HEK293 (cell line): ENCODE measurements around the gene ABCB9.

Source experiments
- FEZF1 ChIP-seq: fragments of 450-650 bp; formaldehyde crosslinking; IDR thresholded peaks from 2 replicates; pipeline ENCODE4 v1.5.1; 2016; ENCODE audit warnings: missing biosample characterization, missing genetic modification characterization
- GLIS1 ChIP-seq: fragments of 450-650 bp; formaldehyde crosslinking; IDR thresholded peaks from 2 replicates; pipeline ENCODE4 v1.5.1; 2016; ENCODE audit warnings: missing biosample characterization, missing genetic modification characterization
- MYNN ChIP-seq: fragments of 450-650 bp; formaldehyde crosslinking; IDR thresholded peaks from 2 replicates; pipeline ENCODE4 v1.5.1; 2016; ENCODE audit warnings: missing biosample characterization, missing genetic modification characterization, borderline replicate concordance
- OSR2 ChIP-seq: fragments of 450-650 bp; formaldehyde crosslinking; IDR thresholded peaks from 2 replicates; pipeline ENCODE4 v1.5.1; 2016; ENCODE audit warnings: missing biosample characterization, missing genetic modification characterization
- PRDM10 ChIP-seq: fragments of 450-650 bp; formaldehyde crosslinking; IDR thresholded peaks from 2 replicates; pipeline ENCODE4 v1.5.1; 2016; ENCODE audit warnings: missing biosample characterization, missing genetic modification characterization
- REST ChIP-seq: fragments of 450-650 bp; formaldehyde crosslinking; IDR thresholded peaks from 2 replicates; pipeline ENCODE4 v1.5.1; 2016; ENCODE audit warnings: missing biosample characterization, missing genetic modification characterization
- SALL2 ChIP-seq: fragments of 450-650 bp; formaldehyde crosslinking; IDR thresholded peaks from 2 replicates; pipeline ENCODE4 v1.5.0; 2017; ENCODE audit warnings: missing biosample characterization, mild to moderate bottlenecking, missing genetic modification characterization, borderline replicate concordance
- SP3 ChIP-seq: fragments of 450-650 bp; formaldehyde crosslinking; IDR thresholded peaks from 2 replicates; pipeline ENCODE4 v1.5.1; 2016; ENCODE audit warnings: missing biosample characterization, missing genetic modification characterization
- TRIM28 ChIP-seq: IDR thresholded peaks from 2 replicates; pipeline ENCODE4 v1.6.1; 2011; ENCODE audit warnings: low read length, control low read depth, borderline replicate concordance
- ZFP41 ChIP-seq: fragments of 450-650 bp; formaldehyde crosslinking; IDR thresholded peaks from 2 replicates; pipeline ENCODE4 v1.5.1; 2016; ENCODE audit warnings: missing biosample characterization, missing genetic modification characterization, borderline replicate concordance
- ZFP69B ChIP-seq: fragments of 450-650 bp; formaldehyde crosslinking; IDR thresholded peaks from 2 replicates; pipeline ENCODE4 v1.5.1; 2016; ENCODE audit warnings: missing biosample characterization, missing genetic modification characterization
- ZNF114 ChIP-seq: fragments of 450-650 bp; formaldehyde crosslinking; IDR thresholded peaks from 2 replicates; pipeline ENCODE4 v1.5.0; 2017; ENCODE audit warnings: missing biosample characterization, missing genetic modification characterization
- ZNF157 ChIP-seq: fragments of 450-650 bp; formaldehyde crosslinking; IDR thresholded peaks from 2 replicates; pipeline ENCODE4 v1.5.1; 2016; ENCODE audit warnings: missing biosample characterization, missing genetic modification characterization
- ZNF280D ChIP-seq: fragments of 450-650 bp; formaldehyde crosslinking; IDR thresholded peaks from 2 replicates; pipeline ENCODE4 v1.5.1; 2016; ENCODE audit warnings: missing biosample characterization, missing genetic modification characterization
- ZNF350 ChIP-seq: fragments of 450-650 bp; formaldehyde crosslinking; IDR thresholded peaks from 2 replicates; pipeline ENCODE4 v1.5.0; 2017; ENCODE audit warnings: missing biosample characterization, mild to moderate bottlenecking, missing genetic modification characterization
- ZNF416 ChIP-seq: fragments of 450-650 bp; formaldehyde crosslinking; IDR thresholded peaks from 2 replicates; pipeline ENCODE4 v1.5.1; 2016; ENCODE audit warnings: missing biosample characterization, missing genetic modification characterization
- ZNF521 ChIP-seq: fragments of 450-650 bp; formaldehyde crosslinking; IDR thresholded peaks from 2 replicates; pipeline ENCODE4 v1.5.1; 2017; ENCODE audit warnings: missing biosample characterization, mild to moderate bottlenecking, missing genetic modification characterization
- ZNF530 ChIP-seq: fragments of 450-650 bp; formaldehyde crosslinking; IDR thresholded peaks from 2 replicates; pipeline ENCODE4 v1.5.1; 2016; ENCODE audit warnings: low read depth, missing biosample characterization, missing genetic modification characterization
- ZNF571 ChIP-seq: fragments of 450-650 bp; formaldehyde crosslinking; IDR thresholded peaks from 2 replicates; pipeline ENCODE4 v1.5.0; 2017; ENCODE audit warnings: missing biosample characterization, missing genetic modification characterization
- ZNF585B ChIP-seq: fragments of 450-650 bp; formaldehyde crosslinking; IDR thresholded peaks from 2 replicates; pipeline ENCODE4 v1.5.1; 2016; ENCODE audit warnings: missing biosample characterization, missing genetic modification characterization
- ZNF629 ChIP-seq: fragments of 450-650 bp; formaldehyde crosslinking; IDR thresholded peaks from 2 replicates; pipeline ENCODE4 v1.5.1; 2017; ENCODE audit warnings: missing biosample characterization, missing genetic modification characterization
- ZNF704 ChIP-seq: fragments of 450-650 bp; formaldehyde crosslinking; IDR thresholded peaks from 2 replicates; pipeline ENCODE4 v1.5.1; 2016; ENCODE audit warnings: missing biosample characterization, missing genetic modification characterization
- ZNF707 ChIP-seq: fragments of 450-650 bp; formaldehyde crosslinking; IDR thresholded peaks from 2 replicates; pipeline ENCODE4 v1.5.1; 2016; ENCODE audit warnings: missing biosample characterization, missing genetic modification characterization
- ZNF747 ChIP-seq: fragments of 450-650 bp; formaldehyde crosslinking; IDR thresholded peaks from 2 replicates; pipeline ENCODE4 v1.5.1; 2016; ENCODE audit warnings: missing biosample characterization, missing genetic modification characterization
- ZNF792 ChIP-seq: fragments of 450-650 bp; formaldehyde crosslinking; IDR thresholded peaks from 2 replicates; pipeline ENCODE4 v1.5.1; 2016; ENCODE audit warnings: missing biosample characterization, missing genetic modification characterization
- ZNF830 ChIP-seq: fragments of 450-650 bp; IDR thresholded peaks from 2 replicates; pipeline ENCODE4 v1.5.0; 2018; ENCODE audit warnings: missing biosample characterization, missing genetic modification characterization, low read depth, mild to moderate bottlenecking, moderate library complexity
- ZSCAN23 ChIP-seq: fragments of 450-650 bp; formaldehyde crosslinking; IDR thresholded peaks from 2 replicates; pipeline ENCODE4 v1.5.1; 2016; ENCODE audit warnings: missing biosample characterization, missing genetic modification characterization
- ZSCAN4 ChIP-seq: fragments of 450-650 bp; formaldehyde crosslinking; IDR thresholded peaks from 2 replicates; pipeline ENCODE4 v1.5.1; 2017; ENCODE audit warnings: missing biosample characterization, missing genetic modification characterization

ABCB9 gene

GRCh38 chr12:122965851-122966742 lies at the start of gene ABCB9 (continued):
- TF ChIP-seq TRIM28 (no peak), PRDM10 (tag by site-specific recombination) (no peak), ZFP69B (tag by site-specific recombination) (no peak), ZNF350 (tag by site-specific recombination) (no peak), REST (tag by site-specific recombination) (no peak), ZNF157 (no peak), OSR2 (no peak), ZNF280D (tag by site-specific recombination) (no peak), ZFP41 (tag by site-specific recombination) (no peak), ZNF114 (tag by site-specific recombination) (no peak), SALL2 (tag by site-specific recombination) (no peak), ZNF416 (tag by site-specific recombination) (no peak), ZNF792 (tag by site-specific recombination) (no peak), ZNF585B (tag by site-specific recombination) (no peak), ZNF707 (tag by site-specific recombination) (no peak), ZNF571 (tag by site-specific recombination) (no peak), FEZF1 (no peak), SP3 (tag by site-specific recombination) (peak; percentile 82), ZNF530 (tag by site-specific recombination) (no peak), ZSCAN23 (peak; percentile 51; the same call in 1 of the 2 replicates), ZSCAN4 (no peak), ZNF747 (tag by site-specific recombination) (no peak), MYNN (no peak), ZNF704 (tag by site-specific recombination) (no peak), ZNF830 (tag by site-specific recombination) (no peak), ZNF521 (no peak), ZNF629 (peak; percentile 45), GLIS1 (peak; percentile 80)
